GM12872 (cell line): ENCODE measurements around the gene DEPDC5.

Experiments used
- TF ChIP-seq, protein P1 (sequence below): IDR thresholded peaks from 3 replicates; pipeline ENCODE4 v1.5.1; 2011; ENCODE audit warnings: low read depth, mild to moderate bottlenecking, low read length, moderate library complexity; ENCODE audit not compliant: insufficient read depth

DEPDC5 gene

DNA sequence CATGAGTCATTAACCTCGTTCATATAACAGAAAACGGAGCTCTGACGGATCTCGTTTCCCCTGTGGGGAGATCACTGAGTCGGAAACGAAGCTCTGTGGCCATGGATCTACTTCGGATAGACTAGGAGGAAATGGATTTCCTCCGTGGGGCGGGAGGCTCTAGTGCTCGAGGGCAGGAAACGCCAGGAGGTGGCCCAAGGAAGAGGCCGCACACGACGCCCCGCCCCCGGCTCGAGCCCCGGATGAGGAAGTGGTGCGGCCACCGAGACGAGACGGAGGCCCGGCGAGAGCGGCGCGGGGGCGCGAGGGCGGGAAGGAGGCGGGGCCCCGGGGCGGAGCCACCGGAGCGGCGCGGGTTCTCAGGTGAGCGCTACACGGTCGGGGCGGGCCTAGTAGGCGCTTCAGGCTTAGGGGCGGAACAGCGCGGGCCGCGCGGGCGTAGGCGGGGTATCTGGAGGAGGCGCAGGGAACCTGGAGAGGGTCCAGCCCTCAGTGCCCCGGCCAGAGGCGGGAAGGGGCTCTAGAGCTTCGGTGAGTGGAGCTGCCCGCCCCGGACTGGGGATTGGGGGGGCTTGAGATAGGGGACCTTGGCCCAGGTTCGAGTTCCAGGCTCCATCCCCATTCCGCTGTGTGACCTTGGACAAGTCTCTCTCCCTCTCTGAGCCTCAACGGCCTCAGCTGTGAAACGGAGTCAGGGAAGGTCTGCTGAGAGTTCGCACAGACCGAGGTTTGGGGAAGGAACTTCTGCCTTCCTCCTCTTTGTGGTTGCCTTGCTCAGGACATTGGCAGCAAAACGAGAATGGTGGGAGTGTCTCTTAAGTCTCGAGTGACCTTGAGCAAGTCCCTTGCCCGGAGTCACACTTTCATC lies at the start of gene DEPDC5:
Gene DEPDC5 (plus strand): TSS at position 386 of the 868 bp plus-strand sequence. CDS start 903 bp downstream, outside the sequence.
- TF ChIP-seq, protein P1, sequence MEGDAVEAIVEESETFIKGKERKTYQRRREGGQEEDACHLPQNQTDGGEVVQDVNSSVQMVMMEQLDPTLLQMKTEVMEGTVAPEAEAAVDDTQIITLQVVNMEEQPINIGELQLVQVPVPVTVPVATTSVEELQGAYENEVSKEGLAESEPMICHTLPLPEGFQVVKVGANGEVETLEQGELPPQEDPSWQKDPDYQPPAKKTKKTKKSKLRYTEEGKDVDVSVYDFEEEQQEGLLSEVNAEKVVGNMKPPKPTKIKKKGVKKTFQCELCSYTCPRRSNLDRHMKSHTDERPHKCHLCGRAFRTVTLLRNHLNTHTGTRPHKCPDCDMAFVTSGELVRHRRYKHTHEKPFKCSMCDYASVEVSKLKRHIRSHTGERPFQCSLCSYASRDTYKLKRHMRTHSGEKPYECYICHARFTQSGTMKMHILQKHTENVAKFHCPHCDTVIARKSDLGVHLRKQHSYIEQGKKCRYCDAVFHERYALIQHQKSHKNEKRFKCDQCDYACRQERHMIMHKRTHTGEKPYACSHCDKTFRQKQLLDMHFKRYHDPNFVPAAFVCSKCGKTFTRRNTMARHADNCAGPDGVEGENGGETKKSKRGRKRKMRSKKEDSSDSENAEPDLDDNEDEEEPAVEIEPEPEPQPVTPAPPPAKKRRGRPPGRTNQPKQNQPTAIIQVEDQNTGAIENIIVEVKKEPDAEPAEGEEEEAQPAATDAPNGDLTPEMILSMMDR, result no peak

DNA sequence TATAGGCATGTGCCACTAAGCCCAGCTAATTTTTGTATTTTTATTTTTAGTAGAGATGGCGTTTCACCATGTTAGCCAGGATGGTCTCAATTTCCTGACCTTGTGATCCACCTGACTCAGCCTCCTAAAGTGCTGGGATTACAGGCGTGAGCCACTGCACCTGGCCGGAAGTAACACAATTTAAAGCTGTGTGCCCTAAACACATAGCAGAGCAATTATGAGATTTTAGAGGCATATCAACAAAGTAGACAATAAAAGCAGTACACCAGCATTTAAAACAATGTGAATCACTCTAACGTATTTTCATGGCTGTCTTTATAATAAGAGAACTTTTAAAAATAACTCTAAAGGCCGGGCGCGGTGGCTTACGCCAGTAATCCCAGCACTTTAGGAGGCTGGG lies 46.3 kb upstream of the DEPDC5 start:
- TF ChIP-seq, protein P1, result no peak

DNA sequence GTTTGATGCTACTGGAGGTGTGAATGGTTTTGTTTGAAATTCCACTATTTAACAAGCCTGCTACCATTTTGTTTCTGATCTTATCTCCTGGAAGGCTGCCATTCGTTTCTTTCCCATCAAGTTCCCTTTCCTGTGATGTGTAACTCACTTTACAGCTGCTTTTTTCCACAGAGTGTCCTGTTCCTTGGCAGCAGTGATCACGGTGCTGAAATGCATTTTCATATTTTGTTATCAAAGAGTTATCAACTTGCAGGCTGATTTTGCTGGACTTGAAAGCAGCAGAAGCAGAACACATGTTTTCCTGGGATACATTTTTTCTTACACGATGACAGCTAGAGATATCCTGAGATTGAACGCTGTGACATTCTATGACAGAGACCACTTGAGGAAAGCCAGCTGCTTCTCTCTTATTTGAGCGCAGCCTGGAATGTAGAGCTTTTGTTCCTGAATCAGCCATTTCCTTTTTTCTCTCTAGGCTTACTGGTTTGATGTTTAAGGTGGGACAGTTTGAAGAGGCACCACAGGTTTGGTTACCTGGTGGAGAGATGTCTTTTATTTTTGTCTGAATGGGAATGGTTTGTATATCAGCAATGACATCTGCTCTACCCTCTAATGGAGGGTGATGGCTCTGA lies 38.6 kb upstream of the DEPDC5 start:
- TF ChIP-seq, protein P1, result no peak

DNA sequence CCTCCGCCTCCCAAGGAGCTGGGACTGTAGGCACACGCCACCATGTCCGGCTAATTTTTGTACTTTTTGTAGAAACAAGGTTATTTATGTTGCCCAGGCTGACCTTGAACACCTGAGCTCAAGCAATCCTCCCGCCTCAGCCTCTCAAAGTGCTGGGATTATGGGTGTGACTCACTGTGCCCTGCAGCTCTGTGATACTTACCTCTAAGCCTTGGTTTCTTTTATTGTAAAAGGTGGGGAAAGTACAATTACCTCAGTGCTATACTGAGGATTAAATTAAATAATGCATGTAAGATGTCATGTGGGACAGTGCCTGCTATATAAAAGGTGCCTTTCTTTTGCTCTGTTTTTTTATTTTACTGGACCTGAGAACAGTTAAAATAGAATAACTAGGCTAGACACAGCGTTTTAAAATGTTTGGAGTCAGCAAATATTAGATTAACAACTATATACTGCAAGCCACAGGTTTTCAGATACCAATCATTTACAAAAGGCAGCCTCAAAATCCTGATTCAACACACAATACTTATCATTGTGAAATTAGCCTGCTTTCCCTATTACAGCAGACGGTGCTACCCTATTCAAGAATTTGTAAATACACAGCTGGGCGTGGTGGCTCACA lies 33.9 kb upstream of the DEPDC5 start:
- TF ChIP-seq, protein P1, result no peak

DNA sequence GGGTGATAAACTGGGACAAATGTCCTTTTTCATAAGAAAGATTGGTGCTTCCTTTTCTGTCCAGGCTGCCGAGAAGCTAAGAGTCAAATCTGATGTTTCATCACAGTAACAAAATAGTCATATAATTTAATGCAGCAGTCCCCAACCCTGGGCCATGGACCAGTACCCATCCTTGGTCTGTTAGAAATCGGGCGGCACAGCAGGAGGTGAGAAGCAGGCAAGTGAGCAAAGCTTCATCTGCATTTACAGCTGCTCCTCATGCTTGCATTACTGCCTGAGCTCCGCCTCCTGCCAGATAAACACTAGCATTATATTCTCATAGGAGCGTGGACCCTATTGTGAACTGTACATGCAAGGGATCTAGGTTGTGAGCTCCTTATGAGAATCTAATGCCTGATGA lies 30.1 kb upstream of the DEPDC5 start:
- TF ChIP-seq, protein P1, result no peak

DNA sequence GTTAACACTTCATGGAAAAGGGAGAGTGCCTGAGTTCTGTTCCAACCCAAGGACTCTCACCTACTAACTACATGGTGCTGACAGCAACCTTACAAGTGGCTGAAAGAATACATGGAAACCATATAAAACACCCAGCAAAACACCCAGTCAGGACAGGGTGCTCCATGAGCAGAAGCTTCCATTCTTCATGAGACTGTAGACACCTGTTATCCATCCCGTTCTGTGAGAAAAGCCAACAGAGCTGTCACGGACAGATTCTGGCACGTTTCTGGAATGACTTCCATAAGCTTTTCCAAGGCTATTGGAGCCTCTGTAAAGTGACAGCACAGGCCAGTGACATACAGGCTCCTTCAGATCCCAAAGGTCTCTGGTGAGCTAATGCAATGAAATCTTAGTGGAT lies 27.1 kb upstream of the DEPDC5 start:
- TF ChIP-seq, protein P1, result no peak

DNA sequence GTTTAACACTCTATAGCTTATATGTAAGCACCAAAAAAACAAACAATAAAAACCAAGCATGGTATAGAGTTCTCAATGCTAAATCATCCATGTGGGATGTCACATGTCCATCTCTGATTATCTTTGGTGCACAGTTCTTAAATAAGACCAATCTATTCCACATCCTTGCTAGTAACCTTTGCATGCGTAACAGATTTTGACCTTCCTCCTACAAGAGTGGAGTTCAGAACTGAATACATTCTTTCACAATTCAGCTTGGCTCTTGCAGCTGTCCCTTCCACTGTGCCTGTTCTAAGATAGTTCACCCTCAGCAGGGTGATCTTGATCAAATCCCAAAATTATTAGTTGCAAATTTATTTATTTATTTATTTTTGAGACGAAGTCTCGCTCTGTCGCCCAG lies 25.0 kb upstream of the DEPDC5 start:
- TF ChIP-seq, protein P1, result no peak
